IPS DF 19.7 (cell line): ENCODE data around the gene TSHZ2.

Experiments
- DNase-seq: peaks from one replicate; pipeline ENCODE4 v3.0.0-alpha.2; 2013; ENCODE audit warnings: low read depth, low spot score

TSHZ2 gene

GRCh38 chr20:53191957-53192356, 219.8 kb downstream of the TSHZ2 start:
- DNase-seq = no peak

- DNase-seq = no peak
Observed at GRCh38 chr20:53194306-53195290, 222.4 kb downstream of the TSHZ2 start.

GRCh38 chr20:53195876-53196610, 223.9 kb downstream of the TSHZ2 start:
- no peak for DNase-seq

- no peak for DNase-seq
Observed at GRCh38 chr20:53201588-53201987, 229.4 kb downstream of the TSHZ2 start.

GRCh38 chr20:53202777-53203176, 230.6 kb downstream of the TSHZ2 start:
- no peak for DNase-seq

GRCh38 chr20:53205046-53205445, 232.9 kb downstream of the TSHZ2 start:
- no peak for DNase-seq

- DNase-seq = no peak
Observed at GRCh38 chr20:53208110-53208832, 236.1 kb downstream of the TSHZ2 start.

GRCh38 chr20:53210041-53210440, 237.9 kb downstream of the TSHZ2 start:
- no peak for DNase-seq

GRCh38 chr20:53210931-53211330, 238.8 kb downstream of the TSHZ2 start:
- DNase-seq = no peak

- DNase-seq = no peak
Observed at GRCh38 chr20:53212018-53212417, 239.9 kb downstream of the TSHZ2 start.

GRCh38 chr20:53214392-53214791, 242.2 kb downstream of the TSHZ2 start:
- DNase-seq = no peak

GRCh38 chr20:53215166-53215565, 243.0 kb downstream of the TSHZ2 start:
- no peak for DNase-seq

- DNase-seq = no peak
Observed at GRCh38 chr20:53216478-53216855, 244.3 kb downstream of the TSHZ2 start.

- peak; percentile 38 for DNase-seq
Observed at GRCh38 chr20:53216856-53217576, 244.9 kb downstream of the TSHZ2 start.

GRCh38 chr20:53220482-53221307, 248.5 kb downstream of the TSHZ2 start:
- DNase-seq = no peak

- no peak for DNase-seq
Observed at GRCh38 chr20:53221731-53222130, 249.6 kb downstream of the TSHZ2 start.

- DNase-seq = no peak
Observed at GRCh38 chr20:53222416-53222815, 250.3 kb downstream of the TSHZ2 start.

GRCh38 chr20:53222932-53223331, 250.8 kb downstream of the TSHZ2 start:
- no peak for DNase-seq

- DNase-seq = no peak
Observed at GRCh38 chr20:53223626-53224172, 251.5 kb downstream of the TSHZ2 start.

GRCh38 chr20:53224851-53225250, 252.7 kb downstream of the TSHZ2 start:
- DNase-seq = no peak
